Activated CD8-positive, alpha-beta memory T cell treated with anti-CD3 and anti-CD28 coated beads for 1 hour (primary cell): ENCODE results near the gene CBFA2T3.
"Not testable (repeated sequence)": the region's sequence is repeated elsewhere in the genome, so short reads cannot be mapped to it uniquely, and the experiment has no call there.

Experiments
- DNase-seq, 2 donors: peaks; one replicate each; pipeline ENCODE4 v3.0.0-alpha.2; 2020; ENCODE audit warnings: low read depth in 1 of 2; ENCODE audit errors: extremely low read depth in 1 of 2

The CBFA2T3 gene

GRCh38 chr16:89013111-89013510 is 36.1 kb upstream of the CBFA2T3 start:
- DNase-seq = no peak

DNA sequence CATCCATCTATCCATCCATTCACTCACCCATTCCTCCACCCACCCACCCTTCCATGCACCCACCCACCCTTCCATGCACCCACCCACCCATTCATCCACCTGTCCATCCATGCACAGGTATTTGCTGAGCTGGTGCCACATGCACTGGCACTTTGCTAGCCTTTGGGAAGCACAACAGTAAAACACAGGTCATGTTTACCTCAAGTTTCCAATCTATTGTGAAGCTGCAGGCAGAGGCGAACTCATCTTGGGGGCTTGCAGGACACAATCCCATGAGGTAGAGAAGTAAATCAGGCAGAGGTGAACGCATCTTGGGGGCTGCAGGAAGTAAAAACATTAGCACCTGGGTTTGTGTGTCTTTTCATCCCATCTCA is 35.6 kb upstream of the CBFA2T3 start:
- DNase-seq = no peak

- DNase-seq = no peak
Measured at GRCh38 chr16:89011909-89012621, 35.1 kb upstream of the CBFA2T3 start.

DNA sequence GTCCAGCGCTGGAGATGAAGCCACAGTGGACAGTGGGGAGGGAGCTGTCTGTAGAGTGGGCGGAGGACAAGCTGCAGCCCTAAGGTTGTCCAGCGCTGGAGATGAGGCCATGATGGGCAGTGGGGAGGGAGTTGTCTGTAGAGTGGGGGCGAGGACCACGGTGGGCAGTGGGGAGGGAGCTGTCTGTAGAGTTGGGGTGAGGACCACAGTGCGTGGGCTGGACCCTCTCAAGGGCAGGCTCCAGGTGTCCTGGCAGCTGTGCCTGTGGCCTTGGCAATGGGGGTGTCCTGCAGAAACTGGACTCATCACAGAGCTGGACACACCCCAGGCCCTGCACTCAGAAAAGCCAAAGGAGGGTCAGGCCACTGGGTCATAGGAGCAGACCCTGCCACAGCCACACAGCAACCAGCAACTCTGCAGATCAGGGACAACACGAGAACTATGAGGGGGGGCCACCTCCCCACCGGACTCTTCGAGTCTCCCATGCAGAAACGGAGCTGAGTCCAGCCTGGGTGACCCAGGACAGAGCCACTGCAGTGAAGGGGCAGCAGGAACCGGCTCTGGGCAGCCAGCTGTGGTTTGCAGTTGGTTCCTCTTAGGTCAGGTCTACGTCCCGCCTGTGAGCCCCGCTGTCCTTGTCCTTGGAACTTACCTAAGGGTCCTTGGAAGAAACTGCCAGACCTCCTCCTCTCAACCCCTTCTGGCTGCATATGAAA is 33.4 kb upstream of the CBFA2T3 start:
- DNase-seq = no peak

GRCh38 chr16:89009343-89010209 is 32.6 kb upstream of the CBFA2T3 start:
- DNase-seq = no peak

- DNase-seq = not testable (repeated sequence)
Measured at GRCh38 chr16:89008796-89009195, 31.8 kb upstream of the CBFA2T3 start.

- no peak for DNase-seq
Measured at GRCh38 chr16:89007371-89008249, 30.6 kb upstream of the CBFA2T3 start.

DNA sequence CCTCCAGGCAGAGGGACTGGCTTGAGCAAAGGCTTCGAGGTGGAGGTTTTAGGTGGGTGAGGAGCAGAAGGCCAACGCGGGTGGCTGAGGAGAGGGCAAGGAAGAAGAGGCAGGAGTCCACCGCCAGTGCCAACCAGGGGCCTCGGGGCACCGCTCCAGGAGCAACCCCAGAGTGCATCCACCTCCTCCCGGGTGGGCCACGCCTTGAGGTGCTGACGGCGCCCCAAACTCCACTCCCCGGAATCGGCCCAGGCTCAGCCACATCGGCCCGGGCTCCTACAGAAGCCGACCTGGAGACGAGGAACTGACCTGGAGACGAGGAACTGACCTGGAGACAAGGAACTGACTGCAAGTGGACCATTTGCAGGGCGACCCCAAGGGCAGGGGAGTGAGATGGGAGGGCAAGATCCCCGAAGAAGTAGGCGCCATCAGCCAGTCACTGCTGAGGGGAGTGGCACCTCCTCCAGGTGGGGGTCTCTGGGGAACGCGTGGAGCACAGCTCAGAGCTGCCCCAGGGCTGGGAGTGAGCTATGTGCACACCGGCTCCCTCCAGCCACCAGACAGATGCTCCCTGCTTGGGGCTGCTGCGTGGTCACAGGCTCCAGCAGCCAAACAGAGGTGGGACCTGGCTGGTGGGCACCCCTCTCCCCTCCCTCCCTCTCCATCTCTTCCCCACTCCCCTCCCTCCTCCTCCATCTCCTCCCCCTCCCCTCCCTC is 29.2 kb upstream of the CBFA2T3 start:
- no peak for DNase-seq

GRCh38 chr16:89005201-89006035 is 28.4 kb upstream of the CBFA2T3 start:
- DNase-seq = no peak

DNA sequence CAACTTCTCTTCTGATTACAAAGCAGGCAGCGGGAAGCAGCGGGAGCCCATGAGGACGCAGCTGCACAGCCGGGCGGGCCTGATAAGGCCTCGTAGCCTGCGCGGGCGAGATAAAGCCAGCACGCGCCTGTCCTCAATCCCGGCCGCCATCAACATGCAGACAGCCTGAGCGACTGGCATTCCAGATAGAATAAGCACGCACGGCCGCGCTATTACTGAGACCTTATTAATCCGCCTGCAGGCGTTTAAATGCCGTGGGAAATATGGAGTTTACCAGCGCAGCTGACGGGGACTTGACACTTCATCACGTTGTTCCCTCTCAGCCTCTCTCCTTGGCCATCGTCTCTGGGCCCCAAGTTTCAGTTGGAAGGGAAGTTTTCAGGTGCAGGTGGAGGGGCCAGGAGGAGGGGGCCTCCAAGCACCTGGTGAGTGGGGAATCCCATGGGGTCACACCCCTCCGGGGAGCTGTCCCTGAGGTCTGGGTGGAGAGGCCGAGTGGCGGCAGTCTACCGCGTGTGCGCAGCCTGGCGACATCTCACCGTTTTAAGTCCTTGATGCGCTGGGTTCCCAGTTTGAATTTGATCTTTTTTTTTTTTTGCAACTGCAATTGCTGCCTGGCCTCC is 27.3 kb upstream of the CBFA2T3 start:
- no peak for DNase-seq

GRCh38 chr16:89003831-89004208 is 26.8 kb upstream of the CBFA2T3 start:
- no peak for DNase-seq

DNA sequence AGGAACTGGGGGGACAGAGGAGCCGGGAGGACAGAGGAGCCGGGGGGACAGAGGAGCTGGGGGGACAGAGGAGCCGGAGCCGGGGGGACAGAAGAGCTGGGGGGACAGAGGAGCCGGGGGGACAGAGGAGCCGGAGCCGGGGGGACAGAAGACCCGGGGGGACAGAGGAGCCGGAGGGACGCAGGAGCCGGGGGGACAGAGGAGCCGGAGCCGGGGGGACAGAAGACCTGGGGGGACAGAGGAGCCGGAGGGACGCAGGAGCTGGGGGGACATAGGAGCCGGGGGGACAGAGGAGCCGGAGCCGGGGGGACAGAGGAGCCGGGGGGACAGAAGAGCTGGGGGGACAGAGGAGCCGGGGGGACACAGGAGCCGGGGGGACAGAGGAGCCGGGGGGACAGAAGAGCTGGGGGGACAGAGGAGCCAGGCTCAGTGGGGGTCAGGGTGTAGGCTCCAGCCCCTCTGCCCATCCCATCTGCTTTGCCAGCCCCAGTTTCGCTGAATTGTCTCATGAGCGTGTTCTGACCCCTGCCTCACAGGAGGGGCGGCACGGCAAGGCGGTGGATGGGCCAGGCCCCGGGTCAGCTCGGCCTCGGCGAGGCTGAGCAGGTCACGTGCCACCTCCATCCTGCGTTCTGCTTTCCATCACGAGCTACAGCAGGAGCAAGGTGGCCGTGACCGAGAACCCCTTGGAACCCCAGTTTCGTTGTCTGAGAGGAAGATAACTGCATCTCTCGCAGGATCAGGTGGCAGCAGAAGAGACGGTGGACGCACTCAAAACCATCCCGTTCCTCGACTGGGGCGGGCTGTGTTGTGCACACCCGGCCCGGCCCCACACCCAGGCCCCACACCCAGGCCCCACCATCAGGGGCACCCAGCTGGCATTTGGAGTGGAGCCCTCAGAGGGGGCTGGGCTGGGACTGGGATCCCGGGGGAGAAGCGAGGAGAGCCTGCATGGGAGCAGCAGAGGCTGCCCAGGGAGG is 26.1 kb upstream of the CBFA2T3 start:
- no peak for DNase-seq

GRCh38 chr16:89002081-89002480 is 25.1 kb upstream of the CBFA2T3 start:
- DNase-seq = not testable (repeated sequence)

- DNase-seq = no peak
Measured at GRCh38 chr16:89001117-89002027, 24.4 kb upstream of the CBFA2T3 start.

DNA sequence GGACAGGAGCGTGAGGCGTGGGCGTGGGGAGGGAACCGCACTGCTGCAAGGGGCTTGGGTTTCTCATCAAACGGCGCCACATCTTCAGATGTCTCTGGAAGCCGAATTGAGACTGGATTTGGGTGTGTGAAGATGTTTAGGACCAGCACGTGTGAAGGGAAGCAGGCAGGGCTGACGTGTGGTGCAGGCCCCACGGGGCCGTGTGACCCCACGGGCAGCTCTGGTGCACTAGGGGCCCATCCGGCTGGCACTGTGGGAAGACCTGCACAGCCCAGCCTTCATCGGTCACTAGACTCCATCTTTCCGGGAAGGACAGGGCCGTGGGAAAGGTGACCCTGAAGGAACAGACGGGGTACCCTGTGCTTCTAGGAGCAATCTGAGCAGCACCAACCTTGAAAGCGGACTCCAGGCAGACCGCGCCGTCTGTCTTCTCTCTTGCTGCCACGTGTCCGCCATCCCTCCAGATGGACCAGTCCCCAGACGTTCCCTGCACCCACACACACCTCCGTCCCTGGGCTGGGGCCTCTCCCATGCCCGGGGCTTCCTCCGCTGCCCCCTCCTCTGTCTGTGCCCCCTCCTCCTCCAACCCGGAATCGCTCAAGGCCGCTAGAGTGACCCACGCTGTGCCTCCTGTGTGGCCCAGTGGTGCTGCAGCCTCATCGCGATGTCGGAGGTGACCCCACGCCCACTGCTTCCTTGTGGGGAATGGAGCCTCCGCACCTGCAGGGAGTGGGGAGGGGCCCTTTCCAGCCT is 23.4 kb upstream of the CBFA2T3 start:
- DNase-seq = no peak
